ENCODE data around the gene DPP3. TPM values are rescaled to one million over a fixed set of nuclear protein-coding genes. Genes with fewer than 3 reads are reported as not detected.
A peak's percentile ranks its signal among the peaks of the same experiment; 100 is the strongest.
"Not testable (repeated sequence)": the region's sequence is repeated elsewhere in the genome, so short reads cannot be mapped to it uniquely, and the experiment has no call there.

The DPP3 gene, protein sequence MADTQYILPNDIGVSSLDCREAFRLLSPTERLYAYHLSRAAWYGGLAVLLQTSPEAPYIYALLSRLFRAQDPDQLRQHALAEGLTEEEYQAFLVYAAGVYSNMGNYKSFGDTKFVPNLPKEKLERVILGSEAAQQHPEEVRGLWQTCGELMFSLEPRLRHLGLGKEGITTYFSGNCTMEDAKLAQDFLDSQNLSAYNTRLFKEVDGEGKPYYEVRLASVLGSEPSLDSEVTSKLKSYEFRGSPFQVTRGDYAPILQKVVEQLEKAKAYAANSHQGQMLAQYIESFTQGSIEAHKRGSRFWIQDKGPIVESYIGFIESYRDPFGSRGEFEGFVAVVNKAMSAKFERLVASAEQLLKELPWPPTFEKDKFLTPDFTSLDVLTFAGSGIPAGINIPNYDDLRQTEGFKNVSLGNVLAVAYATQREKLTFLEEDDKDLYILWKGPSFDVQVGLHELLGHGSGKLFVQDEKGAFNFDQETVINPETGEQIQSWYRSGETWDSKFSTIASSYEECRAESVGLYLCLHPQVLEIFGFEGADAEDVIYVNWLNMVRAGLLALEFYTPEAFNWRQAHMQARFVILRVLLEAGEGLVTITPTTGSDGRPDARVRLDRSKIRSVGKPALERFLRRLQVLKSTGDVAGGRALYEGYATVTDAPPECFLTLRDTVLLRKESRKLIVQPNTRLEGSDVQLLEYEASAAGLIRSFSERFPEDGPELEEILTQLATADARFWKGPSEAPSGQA
- total RNA-seq: 32.9 and 41.0 TPM in 2 replicates
- long read RNA-seq, transcript DPP3-211 (18 exons, 3,078 nt): minor isoform, 52 of 149 reads
- long read RNA-seq, transcript DPP3-209 (18 exons, 2,974 nt): major isoform, 60 of 149 reads
- long read RNA-seq, partial matches to known transcripts: 17 of 149 reads
- long read RNA-seq, other reads (novel, unspliced or antisense): 20 of 149 reads

DNA sequence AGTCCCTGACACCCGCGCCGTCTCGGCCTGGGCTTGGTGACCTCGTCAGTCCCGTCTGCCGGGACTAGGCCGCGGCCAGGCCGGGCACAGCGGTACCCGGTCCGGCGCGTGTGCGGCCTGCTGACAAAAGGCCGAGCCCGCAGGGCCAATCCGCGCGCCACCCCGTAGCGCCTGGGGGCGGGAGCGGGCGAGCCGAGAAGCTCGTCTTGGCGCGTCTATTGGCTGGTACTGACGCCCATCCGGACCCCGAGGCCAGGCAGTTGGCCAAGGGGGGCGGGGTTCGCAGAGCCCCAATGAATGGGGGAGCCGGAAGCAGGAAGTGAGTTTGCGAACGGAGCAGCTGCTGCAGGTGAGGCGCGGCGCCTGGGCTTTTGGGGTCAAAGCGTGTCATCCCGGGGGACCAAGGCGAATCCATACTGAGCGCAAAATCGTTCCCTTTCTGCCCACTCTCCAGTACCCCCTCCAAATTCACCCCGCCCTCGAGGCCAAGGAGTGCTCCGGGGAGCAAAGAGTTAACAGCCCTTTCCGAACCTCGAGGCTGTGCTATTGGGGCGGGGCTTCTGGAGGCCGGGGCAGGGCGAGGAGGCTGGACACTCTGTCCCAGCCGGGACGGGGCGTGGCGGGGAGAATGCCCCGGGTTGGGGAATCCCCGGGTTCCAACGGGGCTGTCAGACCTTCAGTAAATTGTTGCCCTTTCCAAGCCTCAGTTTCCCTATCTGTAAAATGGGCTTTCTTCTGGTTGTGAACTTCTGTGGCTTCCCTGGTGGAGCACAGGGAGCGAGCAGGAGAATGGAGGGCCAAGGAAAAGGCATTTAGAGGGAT is at the start of gene DPP3:
Gene DPP3, plus strand, starts transcription at position 318 of the 822 bp plus-strand sequence. CDS start 1,767 bp downstream, outside the sequence.
- H3K9me3 Mint-ChIP-seq (ENCODE audit: unreplicated experiment): no peaks in the 10 kb centered on the region
- H3K36me3 Mint-ChIP-seq (ENCODE audit: unreplicated experiment): no peaks in the 10 kb centered on the region
- peak within 1 kb of the TSS; percentile 93 for H3K4me3 Mint-ChIP-seq (ENCODE audit: unreplicated experiment)
- peak within 1 kb of the TSS; percentile 94 for H3K27ac Mint-ChIP-seq (ENCODE audit: unreplicated experiment)
- peaks cover 21% of the 10 kb centered on the region for H3K4me1 Mint-ChIP-seq (ENCODE audit: unreplicated experiment)
- peak; percentile 99 for DNase-seq (ENCODE audit: extremely low spot score, unreplicated experiment)
- TF ChIP-seq, protein P1, sequence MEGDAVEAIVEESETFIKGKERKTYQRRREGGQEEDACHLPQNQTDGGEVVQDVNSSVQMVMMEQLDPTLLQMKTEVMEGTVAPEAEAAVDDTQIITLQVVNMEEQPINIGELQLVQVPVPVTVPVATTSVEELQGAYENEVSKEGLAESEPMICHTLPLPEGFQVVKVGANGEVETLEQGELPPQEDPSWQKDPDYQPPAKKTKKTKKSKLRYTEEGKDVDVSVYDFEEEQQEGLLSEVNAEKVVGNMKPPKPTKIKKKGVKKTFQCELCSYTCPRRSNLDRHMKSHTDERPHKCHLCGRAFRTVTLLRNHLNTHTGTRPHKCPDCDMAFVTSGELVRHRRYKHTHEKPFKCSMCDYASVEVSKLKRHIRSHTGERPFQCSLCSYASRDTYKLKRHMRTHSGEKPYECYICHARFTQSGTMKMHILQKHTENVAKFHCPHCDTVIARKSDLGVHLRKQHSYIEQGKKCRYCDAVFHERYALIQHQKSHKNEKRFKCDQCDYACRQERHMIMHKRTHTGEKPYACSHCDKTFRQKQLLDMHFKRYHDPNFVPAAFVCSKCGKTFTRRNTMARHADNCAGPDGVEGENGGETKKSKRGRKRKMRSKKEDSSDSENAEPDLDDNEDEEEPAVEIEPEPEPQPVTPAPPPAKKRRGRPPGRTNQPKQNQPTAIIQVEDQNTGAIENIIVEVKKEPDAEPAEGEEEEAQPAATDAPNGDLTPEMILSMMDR (IDR thresholded peaks at IDR 0.05): no peak
- H3K27me3 Mint-ChIP-seq (ENCODE audit: unreplicated experiment): no peaks in the 10 kb centered on the region

GRCh38 chr11:66431287-66431686 is 48.9 kb upstream of the DPP3 start:
- not testable (repeated sequence) for H3K27ac Mint-ChIP-seq (ENCODE audit: unreplicated experiment); H3K4me1 Mint-ChIP-seq (ENCODE audit: unreplicated experiment); H3K4me3 Mint-ChIP-seq (ENCODE audit: unreplicated experiment); DNase-seq (ENCODE audit: extremely low spot score, unreplicated experiment); H3K9me3 Mint-ChIP-seq (ENCODE audit: unreplicated experiment); H3K27me3 Mint-ChIP-seq (ENCODE audit: unreplicated experiment)
- peaks cover 16% of the 10 kb centered on the region for H3K36me3 Mint-ChIP-seq (ENCODE audit: unreplicated experiment)

DNA sequence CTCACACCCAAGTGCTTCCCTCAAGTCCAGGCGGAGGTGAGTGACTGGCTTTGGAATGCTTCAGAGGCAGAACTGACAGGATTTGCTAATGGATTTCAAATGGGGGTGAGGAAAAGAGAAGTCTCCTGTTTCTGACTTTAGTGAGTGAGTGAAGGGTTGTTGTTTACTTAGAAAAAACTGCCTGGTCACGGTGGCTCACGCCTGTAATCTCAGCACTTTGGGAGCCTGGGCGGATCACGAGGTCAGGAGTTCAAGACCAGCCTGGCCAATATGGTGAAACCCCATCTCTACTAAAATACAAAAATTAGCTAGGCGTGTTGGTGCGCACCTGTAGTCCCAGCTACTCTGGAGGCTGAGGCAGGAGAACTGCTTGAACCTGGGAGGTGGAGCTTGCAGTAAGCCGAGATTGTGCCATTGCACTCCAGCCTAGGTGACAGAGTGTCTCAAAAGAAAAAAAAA is 48.3 kb upstream of the DPP3 start:
- H3K36me3 Mint-ChIP-seq (ENCODE audit: unreplicated experiment): peaks cover 22% of the 10 kb centered on the region
- H3K9me3 Mint-ChIP-seq (ENCODE audit: unreplicated experiment); DNase-seq (ENCODE audit: extremely low spot score, unreplicated experiment); H3K27me3 Mint-ChIP-seq (ENCODE audit: unreplicated experiment); H3K4me3 Mint-ChIP-seq (ENCODE audit: unreplicated experiment); H3K27ac Mint-ChIP-seq (ENCODE audit: unreplicated experiment); H3K4me1 Mint-ChIP-seq (ENCODE audit: unreplicated experiment): not testable (repeated sequence)

DNA sequence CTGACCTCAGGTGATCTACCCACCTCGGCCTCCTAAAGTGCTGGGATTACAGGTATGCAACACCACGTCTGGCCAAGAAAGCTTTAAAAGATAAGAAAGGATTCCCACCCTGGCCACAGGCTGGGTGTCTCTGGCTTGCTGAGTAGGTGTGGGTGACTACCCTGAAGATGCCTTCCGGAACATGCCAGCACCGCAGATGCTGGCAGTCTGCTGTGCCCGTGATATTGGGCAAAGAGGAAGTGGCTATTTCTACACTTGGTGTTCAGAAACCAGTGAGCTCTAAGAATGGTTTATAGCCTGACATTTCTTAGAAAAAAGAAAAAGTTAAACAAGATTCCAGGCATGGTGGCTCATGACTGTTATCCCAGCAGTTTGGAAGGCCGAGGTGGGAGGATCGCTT is 47.6 kb upstream of the DPP3 start:
- H3K4me1 Mint-ChIP-seq (ENCODE audit: unreplicated experiment): peaks cover 3% of the 10 kb centered on the region
- H3K4me3 Mint-ChIP-seq (ENCODE audit: unreplicated experiment): no peak overlapping the region
- H3K27ac Mint-ChIP-seq (ENCODE audit: unreplicated experiment): no peak overlapping the region
- H3K9me3 Mint-ChIP-seq (ENCODE audit: unreplicated experiment): no peaks in the 10 kb centered on the region
- TF ChIP-seq, protein P1 (IDR thresholded peaks at IDR 0.05): no peak
- DNase-seq (ENCODE audit: extremely low spot score, unreplicated experiment): no peak
- H3K27me3 Mint-ChIP-seq (ENCODE audit: unreplicated experiment): no peaks in the 10 kb centered on the region
- H3K36me3 Mint-ChIP-seq (ENCODE audit: unreplicated experiment): peaks cover 22% of the 10 kb centered on the region

DNA sequence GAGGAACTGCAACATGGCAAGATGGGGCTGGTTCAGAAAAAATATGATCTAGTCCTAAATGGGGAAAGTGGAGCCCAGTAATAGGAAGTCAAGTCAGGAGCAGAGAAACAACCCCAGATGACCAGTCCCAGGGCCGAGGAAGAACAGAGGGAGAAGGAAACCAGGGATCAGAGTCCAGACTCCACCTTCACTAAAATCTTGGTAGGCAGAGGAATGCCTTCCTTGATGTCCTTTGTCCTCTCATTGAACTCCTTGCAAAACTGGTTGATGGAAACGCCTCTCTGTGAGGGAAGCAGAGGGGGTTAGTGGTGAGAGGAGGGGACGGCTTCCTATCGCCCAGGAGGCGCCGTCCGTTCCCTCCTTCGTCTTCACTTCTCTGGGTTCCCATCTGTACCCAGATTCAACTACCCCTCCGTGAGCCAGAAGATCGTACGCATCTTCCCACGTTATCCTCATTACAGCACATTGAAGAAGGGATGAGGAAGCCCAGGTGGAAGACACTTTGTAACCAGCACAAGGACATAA is 42.2 kb upstream of the DPP3 start:
- peaks cover under 1% of the 10 kb centered on the region for H3K27me3 Mint-ChIP-seq (ENCODE audit: unreplicated experiment)
- peaks cover 10% of the 10 kb centered on the region for H3K4me1 Mint-ChIP-seq (ENCODE audit: unreplicated experiment)
- no peak for DNase-seq (ENCODE audit: extremely low spot score, unreplicated experiment)
- H3K9me3 Mint-ChIP-seq (ENCODE audit: unreplicated experiment): peaks cover 1% of the 10 kb centered on the region
- peak overlapping the region; percentile 89 for H3K4me3 Mint-ChIP-seq (ENCODE audit: unreplicated experiment)
- TF ChIP-seq, protein P1 (IDR thresholded peaks at IDR 0.05): no peak
- peaks cover 18% of the 10 kb centered on the region for H3K36me3 Mint-ChIP-seq (ENCODE audit: unreplicated experiment)
- H3K27ac Mint-ChIP-seq (ENCODE audit: unreplicated experiment): peak overlapping the region; percentile 95

Measured in osteocyte (in vitro differentiated cells).